ENCODE data around the gene DLG2.

Gene DLG2

DNA sequence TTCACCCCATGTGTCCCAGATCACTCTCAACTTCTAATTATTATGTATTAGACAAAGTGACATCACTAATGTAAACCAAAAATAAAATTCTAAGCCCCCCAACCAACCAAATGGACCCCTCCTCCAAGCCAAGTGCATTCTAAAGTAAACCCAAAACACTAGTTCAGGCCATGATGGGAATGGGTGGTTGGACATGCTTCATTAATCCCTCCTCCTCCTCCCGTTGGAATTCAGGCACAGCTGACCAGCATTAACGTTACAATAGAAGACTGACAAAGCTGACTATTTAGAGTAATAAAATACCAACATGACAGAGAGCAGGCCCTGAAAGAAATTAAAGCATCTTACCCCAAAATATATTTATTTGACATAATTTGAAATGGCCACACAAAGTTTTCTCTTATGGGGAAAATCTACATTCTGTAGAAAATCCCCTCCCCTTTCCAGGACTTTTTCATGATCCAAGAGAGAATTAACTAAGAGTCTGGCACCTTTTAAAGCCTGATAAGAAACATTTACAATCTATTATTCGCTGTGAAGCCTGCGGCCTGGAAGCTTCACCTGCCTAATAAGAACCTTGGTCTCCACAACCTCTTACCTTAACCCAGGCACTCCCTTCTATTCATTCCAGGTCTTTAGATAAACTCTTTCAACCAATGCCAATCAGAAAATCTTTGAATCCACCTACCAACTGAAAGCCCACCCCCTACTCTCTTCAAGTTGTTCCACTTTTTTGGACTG, 1392.5 kb downstream of the DLG2 start:
- DNase-seq: no peak

DNA sequence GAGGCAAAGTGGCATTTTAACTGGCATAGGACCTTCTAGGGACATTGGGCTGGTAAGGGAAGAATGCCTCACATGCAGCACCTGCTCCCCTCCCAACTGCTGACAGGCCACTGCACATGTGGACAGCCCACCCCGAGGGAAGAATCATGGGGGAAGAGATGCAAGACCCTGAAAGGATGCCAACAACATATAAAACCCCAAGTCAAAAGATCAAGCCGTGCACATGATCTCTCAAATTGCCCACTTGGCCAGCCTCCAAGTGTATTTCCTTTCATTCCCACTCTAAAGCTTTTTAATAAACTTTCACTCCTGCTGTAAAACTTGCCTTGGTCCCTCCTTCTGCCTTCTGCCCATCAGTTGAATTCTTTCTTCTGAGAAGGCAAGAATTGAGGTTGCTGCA, 1393.1 kb downstream of the DLG2 start:
- DNase-seq: no peak

DNA sequence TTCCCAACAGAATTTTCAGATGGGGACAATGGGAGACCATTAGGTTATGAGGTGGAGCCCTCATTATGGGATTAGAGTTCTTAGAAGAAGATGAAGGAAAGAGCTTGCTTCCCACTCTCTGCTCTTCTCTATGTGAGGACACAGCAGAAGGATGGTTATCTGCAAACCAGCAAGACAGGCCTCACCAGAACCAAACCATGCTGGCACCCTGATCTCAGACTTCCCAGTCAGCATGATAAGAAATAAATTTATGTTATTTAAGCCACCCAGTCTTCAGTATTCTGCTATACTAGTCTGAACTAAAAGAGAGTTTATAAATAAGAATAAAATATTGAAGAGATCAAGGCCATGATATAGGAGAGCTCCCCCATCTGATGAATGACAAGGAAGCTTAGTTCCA, 1394.6 kb downstream of the DLG2 start:
- DNase-seq: no peak

DNA sequence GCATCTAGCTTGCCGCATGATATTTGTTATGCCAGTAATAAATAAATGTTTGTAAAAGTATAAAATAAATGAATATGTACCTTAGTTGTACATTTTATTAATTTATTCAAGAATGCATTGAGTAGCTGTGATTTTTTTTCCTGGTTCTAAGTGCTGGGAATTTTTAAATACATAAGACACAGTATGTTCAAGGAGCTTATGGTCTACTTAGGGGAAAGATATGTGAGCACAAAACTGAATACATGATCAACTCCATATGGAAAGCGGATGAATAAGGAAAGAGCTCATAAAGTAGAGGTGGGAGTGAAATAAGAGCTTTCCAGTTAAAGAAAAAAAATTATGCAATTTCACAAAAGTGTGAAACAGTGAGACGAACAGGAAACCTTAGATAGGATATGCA, 1396.7 kb downstream of the DLG2 start:
- DNase-seq: no peak

DNA sequence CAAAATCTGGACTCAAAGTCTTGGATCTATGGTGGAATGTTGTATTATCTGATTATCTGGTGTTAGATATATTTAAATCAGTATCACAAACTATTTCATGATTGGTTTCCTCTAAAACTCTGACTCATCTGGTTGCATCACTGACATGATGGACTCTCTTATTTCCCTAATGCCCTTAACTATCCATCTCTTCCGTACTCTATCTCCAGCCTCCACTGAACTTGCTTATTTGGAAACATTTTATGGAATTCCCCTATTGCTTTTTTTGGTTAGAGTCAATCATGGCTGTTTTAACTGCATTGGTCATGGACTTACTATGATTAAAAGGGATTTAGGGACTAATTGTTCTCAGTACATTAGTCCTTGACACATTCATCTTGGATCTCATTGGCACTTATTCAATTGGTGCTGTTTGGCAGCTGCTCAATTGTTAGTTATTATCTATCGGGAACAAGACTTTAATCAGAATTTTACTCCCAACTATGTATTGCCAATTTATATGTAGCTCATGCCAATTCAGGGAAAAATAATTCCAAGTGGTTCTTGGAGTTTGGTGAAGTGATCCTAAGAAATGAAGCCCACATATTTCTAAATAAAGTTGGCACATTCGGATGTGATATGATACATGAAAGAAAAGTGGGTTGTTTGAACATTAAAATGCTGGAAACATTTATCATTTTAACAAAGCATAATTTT, 1399.0 kb downstream of the DLG2 start:
- DNase-seq: no peak

DNA sequence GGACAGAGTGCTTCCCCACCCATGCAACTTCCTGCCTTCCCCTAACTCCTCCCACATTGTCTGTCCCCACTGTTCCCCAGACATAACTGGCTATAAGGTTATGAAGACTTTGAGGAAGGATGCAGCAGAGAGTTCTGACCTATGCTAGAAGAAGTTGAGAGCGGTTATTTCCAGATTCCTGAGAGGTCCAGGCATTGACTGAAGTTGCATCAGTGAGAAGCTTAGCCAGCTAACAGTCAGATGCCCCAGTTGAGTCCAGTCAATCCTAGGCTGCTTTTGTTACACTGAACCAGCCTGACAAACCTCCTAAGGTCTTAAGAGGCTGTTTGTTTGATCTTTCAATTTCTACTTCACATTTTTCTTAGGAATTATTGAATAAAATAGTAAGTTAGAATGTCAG, 1403.1 kb downstream of the DLG2 start:
- DNase-seq: no peak

DNA sequence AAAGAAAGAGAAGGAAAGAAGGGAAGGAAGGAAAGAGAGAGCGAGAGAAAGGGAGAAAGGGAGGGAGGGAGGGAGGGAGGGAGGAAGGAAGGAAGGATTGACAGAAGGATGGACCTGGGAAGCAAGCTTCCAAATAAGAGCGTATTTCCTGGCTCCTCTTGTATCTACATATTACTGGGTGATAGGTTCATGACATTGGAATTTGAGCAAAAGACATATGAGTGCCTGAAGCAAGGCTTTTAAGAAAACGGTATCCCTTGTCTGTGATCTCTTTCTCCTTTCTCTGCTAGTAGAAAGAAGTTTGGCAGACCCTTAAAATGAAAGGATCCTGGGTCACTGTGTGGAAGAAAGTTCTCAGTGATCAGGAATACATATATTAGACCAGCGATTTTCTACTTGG, 1408.8 kb downstream of the DLG2 start:
- DNase-seq: no peak

DNA sequence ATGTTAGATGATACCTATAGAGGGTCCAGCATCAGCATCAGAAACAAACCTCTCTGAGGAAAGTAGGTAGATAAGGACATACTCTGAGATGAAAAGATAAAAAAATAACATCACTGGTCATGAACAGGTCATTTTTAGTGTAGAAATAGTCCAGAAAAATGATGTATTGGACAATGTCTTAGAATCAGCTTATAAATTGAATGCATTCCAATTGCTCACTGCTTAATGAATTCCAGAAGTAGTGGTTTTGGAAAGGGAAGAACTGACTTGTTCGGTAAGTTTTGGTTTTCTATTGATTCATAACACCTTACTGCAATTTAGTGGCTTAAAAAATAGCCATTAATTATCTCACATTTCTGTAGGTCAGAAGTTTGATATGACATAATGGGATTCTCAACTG, 1411.5 kb downstream of the DLG2 start:
- no peak for DNase-seq

DNA sequence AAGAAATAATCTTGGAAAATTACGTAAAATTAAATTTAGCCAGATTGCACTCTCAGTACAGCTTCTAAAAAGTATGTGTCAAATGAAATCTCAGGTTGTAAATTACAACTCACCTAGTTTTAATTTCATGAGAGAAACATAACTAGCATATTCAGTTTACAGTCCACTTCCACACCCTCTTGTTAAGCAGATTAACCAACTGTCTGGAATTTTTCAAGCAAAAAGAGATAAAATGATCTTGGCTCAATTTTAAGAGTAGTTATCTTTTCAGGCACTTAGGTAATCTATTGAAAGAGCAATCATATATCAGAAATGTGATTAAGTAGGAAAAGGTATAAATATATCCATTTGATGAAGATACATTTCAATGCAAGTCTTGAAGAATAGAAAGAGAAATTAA, 1412.6 kb downstream of the DLG2 start:
- no peak for DNase-seq

DNA sequence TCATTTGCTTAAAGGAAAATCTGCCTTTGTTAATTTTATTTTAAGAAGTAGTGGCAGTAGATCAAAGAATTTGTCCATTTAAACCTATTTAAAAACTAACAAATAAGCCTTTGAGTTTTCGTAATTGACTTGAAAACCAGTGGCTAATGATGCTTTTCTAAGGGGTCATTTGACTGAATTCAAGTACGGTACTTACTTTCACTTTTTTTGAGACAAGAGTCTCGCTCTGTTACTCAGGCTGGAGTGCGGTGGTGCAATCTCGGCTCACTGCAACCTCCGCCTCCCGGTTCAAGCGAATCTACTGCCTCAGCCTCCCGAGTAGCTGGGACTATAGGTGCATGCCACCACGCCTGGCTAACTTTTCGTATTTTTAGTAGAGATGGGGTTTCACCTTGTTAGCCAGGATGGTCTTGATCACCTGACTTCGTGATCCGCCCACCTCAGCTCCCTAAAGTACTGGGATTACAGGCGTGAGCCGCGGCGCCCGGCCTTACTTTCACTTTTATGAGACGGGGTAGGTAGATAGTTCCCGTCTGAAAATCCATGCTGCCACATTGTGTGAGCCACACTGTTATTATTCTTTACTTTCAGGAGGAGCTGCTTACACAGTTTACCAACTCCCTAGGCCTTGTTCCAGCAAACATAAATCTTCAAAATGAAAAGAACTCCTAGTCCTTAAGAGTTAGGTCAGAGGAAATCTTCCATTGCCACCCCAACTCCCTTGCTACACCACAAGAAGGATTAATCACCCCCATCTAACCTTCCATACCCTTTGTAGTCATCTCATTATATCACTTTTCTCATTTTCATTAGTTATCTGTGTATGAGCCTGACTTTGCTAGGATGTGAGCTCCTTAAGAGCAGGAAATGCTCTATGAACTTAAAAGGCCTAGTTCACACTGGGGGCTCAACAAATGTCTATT, 1414.4 kb downstream of the DLG2 start:
- DNase-seq: no peak

DNA sequence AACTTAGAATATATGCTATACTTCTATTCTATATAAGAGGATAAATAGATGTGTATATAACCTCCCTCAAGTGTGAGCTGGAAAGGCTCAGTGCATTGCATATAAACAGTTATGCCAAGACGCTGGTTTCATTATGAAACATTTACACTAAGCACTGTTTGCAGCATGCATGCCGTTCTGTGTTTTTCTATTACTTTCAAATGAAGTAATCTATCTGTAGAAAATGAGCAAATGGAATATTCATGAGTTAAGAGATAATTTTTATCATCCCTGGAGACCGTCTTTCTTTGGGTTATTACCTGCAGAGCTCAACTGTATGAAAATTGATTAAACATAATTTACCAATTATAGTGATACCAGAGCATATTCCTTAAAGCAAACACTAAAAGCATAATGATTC, 1415.2 kb downstream of the DLG2 start:
- DNase-seq: no peak

DNA sequence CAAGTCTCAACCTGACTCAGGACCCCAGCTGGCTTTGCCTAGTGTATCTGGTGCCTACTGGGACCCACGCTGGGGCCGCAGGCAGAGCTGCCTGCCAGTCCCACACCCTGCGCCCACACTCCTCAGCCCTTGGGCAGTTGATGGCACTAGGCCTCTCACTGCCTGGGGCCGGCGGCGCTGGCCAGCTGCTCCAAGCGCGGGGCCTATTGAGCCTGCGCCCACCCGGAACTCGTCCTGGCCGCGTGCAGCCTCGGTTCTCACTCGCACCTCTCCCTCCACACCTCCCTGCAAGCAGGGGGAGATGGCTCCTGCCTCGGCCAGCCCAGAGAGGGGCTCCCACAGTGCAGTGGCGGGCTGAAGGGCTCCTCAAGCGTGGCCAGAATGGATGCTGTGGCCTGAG, 1432.4 kb downstream of the DLG2 start:
- no peak for DNase-seq

DNA sequence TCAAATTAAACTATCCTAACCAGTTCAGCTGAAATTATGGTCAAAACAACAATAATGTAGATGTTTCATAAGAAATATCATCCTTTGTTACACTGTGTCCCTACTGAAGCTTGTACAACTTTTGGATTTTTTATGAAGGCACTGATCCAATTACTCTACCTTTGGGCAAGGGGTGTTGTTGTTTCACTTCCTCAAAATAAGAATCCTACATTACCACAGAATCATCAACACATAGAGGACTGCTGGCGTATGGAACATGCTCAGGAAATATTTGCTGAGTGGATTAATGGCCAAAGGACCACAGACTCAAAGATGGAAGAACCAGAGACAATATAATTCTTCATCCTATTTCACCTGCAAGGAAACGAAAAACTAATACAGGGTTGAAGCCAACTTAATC, 1433.4 kb downstream of the DLG2 start:
- no peak for DNase-seq

DNA sequence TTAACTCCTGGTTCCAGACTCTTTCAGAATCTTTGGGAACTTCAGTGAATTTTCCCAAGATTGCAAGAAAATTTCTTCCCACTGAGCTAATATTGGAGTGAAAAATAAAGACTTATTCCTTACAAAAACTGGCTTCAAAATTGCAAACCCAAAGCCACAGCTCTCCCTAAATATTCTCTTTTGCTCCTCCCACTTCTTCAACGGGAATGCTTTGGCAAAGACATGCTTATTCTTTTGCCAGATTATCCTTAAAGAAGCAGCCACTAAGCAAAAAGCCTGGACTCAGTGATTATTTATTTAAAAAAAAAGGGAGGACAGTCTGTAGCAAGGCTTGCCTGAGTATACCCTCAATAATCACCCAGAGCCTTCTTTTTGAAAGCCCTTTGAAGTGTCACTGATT, 1438.6 kb downstream of the DLG2 start:
- no peak for DNase-seq

DNA sequence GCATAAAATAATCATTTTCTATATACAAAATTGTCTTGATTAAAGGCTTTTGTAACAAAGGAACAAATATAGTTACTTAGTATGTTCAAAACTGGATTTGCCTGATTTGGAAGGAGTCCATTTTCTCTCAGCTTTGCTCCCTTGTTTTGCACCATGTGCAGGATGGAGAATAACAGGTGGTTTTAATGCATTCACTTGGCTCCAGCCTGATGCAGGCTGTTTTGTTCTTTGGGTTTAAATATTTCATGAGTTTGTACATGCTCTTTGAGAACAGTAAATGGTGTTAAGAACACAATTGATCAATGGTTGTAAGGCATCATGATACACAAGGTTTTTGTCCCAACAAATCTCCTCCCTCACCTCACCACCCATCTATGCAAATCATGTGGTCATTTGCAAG, 1454.1 kb downstream of the DLG2 start:
- DNase-seq: no peak

DNA sequence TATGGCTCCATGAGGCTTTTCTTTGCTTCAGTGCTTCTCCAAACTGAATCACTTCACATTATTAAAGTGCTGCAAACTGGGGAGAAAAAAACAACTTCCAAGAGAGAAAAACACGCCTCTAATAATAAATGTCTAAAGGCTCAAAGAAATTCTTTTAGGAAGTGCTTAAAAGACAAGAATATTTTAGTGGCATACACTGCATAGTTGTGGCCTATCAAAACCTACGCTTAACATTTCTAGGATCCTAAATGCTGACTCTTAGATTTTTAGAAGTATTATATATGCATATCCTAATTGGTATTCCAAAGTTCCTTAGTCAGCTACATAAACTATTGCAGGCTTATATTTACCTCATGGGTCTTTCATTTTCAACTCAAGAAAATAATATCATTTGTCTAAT, 1462.0 kb downstream of the DLG2 start:
- DNase-seq: no peak

DNA sequence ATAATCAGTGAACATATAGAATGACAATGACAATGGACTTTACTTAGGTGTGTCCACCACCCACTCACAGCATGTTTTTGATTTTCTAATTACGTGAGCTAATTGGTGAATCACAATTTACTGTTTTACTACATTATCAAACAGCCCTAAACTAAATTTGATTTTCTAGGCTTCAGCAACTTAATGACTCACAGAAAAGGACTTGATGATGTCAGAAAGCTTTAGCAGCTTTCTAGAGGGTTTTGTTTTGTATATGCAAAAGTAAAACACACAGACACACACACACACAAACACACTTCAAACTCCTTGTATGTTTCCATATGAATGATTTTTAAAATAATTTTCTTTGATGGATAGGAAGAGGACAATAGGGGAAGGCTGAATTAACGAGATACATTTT, 1462.4 kb downstream of the DLG2 start:
- no peak for DNase-seq

DNA sequence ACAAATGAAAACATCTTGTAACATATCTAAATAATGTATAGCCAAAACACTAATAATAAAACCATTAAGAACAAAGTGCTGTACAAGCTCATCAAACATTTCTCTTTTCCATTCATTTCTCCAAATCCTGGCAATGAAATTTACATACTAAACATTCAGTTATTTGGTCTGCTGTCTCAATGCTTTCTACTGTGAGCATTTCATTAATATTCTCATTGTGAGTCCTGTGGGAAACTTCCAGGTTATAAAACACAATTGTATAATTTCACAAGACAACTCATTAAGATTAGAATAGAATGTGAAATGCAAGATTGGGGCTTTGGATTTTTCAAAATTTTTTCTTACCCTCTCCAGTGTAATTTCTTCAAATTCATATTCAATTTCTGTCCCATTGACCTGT, 1464.0 kb downstream of the DLG2 start:
- no peak for DNase-seq

DNA sequence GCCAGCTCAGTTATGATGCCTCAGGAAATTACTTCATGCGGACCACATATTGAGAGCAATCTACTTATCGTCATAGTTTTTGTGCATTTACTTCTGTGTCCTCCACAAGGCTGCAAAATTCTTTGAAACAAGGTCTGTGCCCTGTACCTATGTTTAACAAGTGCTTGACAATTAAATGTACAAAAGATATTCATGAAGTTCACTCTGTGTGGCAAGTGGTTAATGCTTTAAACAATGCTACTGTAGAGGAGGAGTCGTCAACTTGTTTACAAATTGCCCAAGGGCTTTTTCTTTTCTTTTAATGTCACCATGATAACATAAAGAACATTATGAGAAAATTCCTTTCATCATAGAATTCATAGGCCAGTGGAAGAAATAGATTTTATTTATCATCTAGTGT, 1469.5 kb downstream of the DLG2 start:
- no peak for DNase-seq

DNA sequence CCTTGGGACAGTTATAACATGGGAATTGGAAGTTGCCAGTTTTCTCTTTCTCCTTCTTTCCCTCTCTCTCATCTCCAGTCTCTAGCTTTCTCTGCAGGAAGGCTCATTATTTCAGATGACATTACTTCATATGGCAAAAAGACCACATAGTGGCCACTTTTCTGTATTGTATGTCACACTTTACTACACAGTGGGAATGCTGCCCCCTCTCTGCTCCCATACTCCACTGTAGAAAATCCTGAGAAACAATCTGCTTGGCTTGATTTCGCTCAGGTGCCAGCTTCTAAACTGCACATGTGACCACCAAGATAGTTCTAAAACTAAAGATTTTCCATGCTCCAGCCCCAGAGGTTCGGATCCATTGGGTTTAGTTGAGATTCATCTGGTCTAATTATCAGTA, 1480.3 kb downstream of the DLG2 start:
- no peak for DNase-seq

DNA sequence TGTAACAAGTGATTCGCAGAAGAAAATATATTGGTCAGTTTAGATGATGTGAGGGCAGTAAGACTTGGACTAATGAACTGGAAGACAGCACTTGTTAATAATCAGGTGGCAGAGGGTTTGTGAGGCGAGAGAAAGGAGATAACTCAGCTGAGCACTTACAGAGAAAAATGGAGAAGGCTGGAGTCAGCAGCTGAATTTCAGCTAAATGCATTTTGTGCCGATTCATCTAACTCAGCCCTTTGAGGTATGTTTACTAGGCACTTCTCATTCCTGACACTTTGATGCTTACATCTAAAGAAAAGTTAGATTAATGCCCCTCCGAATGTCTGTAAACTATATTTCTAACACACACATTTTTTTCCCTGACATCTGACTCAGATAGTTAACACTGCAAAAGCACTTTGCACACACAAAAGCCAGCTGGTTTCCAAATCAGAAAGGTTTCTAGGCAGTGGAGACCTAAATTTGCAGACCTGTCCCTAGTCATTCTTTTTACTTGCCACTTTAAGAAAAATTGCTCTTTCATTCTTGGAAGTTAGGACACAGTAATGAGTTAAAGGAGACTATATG, 1481.4 kb downstream of the DLG2 start:
- no peak for DNase-seq

DNA sequence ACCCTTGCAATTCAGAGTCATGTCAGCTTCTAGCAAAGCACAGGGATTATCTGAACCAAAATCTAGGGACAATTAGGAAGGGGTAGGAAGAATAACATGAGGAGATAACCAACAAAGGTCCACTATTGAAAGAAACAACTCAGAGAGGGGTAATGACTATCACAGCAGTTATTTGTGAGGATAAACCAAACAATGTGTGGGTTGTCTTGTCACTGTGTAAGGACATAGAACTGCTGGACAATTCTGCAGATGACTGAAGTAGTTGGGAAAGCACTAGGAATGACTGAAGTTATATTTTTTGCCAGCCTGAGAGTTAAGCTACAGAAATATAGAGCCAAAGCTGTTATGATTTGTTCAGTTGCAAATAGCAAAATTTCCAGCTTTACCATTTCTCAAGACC, 1482.6 kb downstream of the DLG2 start:
- no peak for DNase-seq

DNA sequence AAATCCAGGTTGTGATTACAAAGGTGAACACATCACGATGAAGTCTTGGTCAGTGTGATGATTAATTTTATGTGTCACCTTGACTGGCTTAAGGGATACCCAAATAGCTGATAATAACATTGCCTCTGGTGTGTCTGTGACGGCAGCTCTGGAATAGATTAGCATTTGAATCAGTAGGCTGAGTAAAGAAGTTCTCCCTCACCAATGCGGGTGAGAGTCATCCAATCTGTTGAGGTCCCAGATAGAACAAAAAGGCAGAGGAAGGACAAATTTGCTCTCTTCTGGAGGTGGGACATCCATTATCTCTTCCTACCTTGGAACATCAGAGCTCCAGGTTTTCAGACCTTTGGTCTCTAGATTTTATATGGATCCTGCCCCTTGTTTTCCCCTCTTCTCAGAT, 1484.7 kb downstream of the DLG2 start:
- no peak for DNase-seq
